K562 (cell line): ENCODE results near the gene CABYR. TPM values are rescaled to one million over a fixed set of nuclear protein-coding genes. Genes with fewer than 3 reads are reported as not detected.

Source experiments
- ATAC-seq: fragments of 200-7000 bp; cut with Tn5 transposase; 3 replicates; pipeline ENCODE4 v1.9.1; 2020; ENCODE audit warnings: moderate library complexity
- BruUV-seq: library from RNA; stranded (reverse); fragments of 400-500 nt; replicated peaks from 2 replicates; lab custom pipeline; 2021; lab: Mats Ljungman, UMichigan
- CTCF ChIA-PET: fragments of 300-600 bp; formaldehyde crosslinking; extraction: SDS; loops from one replicate; lab custom pipeline; 2021; ENCODE audit warnings: low intra/inter-chr PET ratio; lab: Yijun Ruan, JAX
- POLR2A ChIA-PET: fragments of 300-600, 350-650 bp; sonication (Branson Sonifier 250); formaldehyde crosslinking; extraction: SDS; loops from one replicate; lab custom pipeline; 2021; ENCODE audit warnings: antibody characterized with exemption, inconsistent platforms; lab: Yijun Ruan, JAX
- DNase-seq, 4 experiments: peaks; one replicate each; pipeline versions ENCODE4 v3.0.0 to v3.0.0-alpha.2; 2011 to 2018; ENCODE audit warnings: low spot score in 3 of 4, mixed read lengths in 3 of 4; ENCODE audit errors: extremely low read depth in 1 of 4
- FAIRE-seq: peaks from 2 replicates; lab custom pipeline; 2011; peaks lifted over from hg19 to GRCh38; lab: Jason Lieb, UNC
- H2AFZ ChIP-seq: 2 replicates; pipeline ENCODE4 v1.6.0; 2011; ENCODE audit warnings: low read depth, low read length, control low read depth, inconsistent platforms
- H3K27ac ChIP-seq: fragments of 200-600 bp; 3 replicates; pipeline ENCODE4 v1.8.0; 2011; ENCODE audit warnings: low read depth, mild to moderate bottlenecking, control low read depth, inconsistent platforms, low read length, moderate library complexity, mixed read lengths; ENCODE audit errors: extremely low read depth
- H3K27me3 ChIP-seq, 2 experiments: fragments of 300-600 bp in 1 of 2; 2 replicates in 1 of 2; 3 replicates in 1 of 2; pipeline versions ENCODE4 v1.6.0 to v1.8.0; 2011; ENCODE audit warnings: inconsistent platforms in 2 of 2, low read length in 2 of 2, mild to moderate bottlenecking in 1 of 2, mixed read lengths in 1 of 2, moderate library complexity in 1 of 2; ENCODE audit not compliant: control insufficient read depth in 2 of 2, insufficient read depth in 2 of 2
- H3K36me3 ChIP-seq: fragments of 300-600 bp; 3 replicates; pipeline ENCODE4 v1.8.0; 2011; ENCODE audit warnings: mild to moderate bottlenecking, low read length, inconsistent platforms; ENCODE audit not compliant: control insufficient read depth, insufficient read depth
- H3K4me1 ChIP-seq, 2 experiments: fragments of 200-600 bp in 1 of 2; replicated peaks in 1 of 2; 2 replicates in 1 of 2; 3 replicates in 1 of 2; pipeline versions ENCODE4 v1.5.1 to v1.8.0; 2011; ENCODE audit warnings: inconsistent platforms in 2 of 2, low read length in 2 of 2, mild to moderate bottlenecking in 1 of 2, mixed read lengths in 1 of 2, moderate library complexity in 1 of 2; ENCODE audit not compliant: control insufficient read depth in 2 of 2, insufficient read depth in 2 of 2
- H3K4me2 ChIP-seq: 2 replicates; pipeline ENCODE4 v1.6.1; 2011; ENCODE audit warnings: low read length, control low read depth, inconsistent platforms, mixed read lengths; ENCODE audit not compliant: insufficient read depth
- H3K4me3 ChIP-seq: fragments of 200-600 bp; sonication (generic), shearing (Covaris generic); 2 replicates; pipeline ENCODE4 v1.5.1; 2016; ENCODE audit warnings: control low read depth, inconsistent platforms
- H3K79me2 ChIP-seq: fragments of 200-600 bp; 3 replicates; pipeline ENCODE4 v1.8.0; 2011; ENCODE audit warnings: low read length, inconsistent platforms; ENCODE audit not compliant: control insufficient read depth, insufficient read depth
- H3K9ac ChIP-seq, 2 experiments: 2 replicates each; pipeline versions ENCODE4 v1.6.0 to v1.6.1; 2011; ENCODE audit warnings: low read depth in 2 of 2, low read length in 2 of 2, control low read depth in 1 of 2, inconsistent platforms in 1 of 2, mild to moderate bottlenecking in 1 of 2, mixed read lengths in 1 of 2; ENCODE audit not compliant: insufficient read depth in 1 of 2
- H3K9me1 ChIP-seq: one replicate; pipeline ENCODE4 v1.6.0; 2011; ENCODE audit warnings: inconsistent platforms, mild to moderate bottlenecking, low read length, moderate library complexity; ENCODE audit not compliant: control insufficient read depth, insufficient read depth
- H3K9me3 ChIP-seq: replicated peaks from 2 replicates; pipeline ENCODE4 v1.5.1; 2011; ENCODE audit warnings: low read depth, low read length, inconsistent platforms; ENCODE audit not compliant: control insufficient read depth, insufficient read depth
- H4K20me1 ChIP-seq: replicated peaks from 2 replicates; pipeline ENCODE4 v1.6.1; 2011; ENCODE audit warnings: low read length, inconsistent platforms, mixed read lengths; ENCODE audit not compliant: control insufficient read depth, insufficient read depth
- FOXJ2 ChIP-seq: fragments of 200-800 bp; sonication (Bioruptor generic); IDR thresholded peaks from 2 replicates; pipeline ENCODE4 v1.6.1; 2016; ENCODE audit warnings: missing genetic modification characterization, missing compliant biosample characterization
- HLTF ChIP-seq: fragments of 450-650 bp; IDR thresholded peaks from 2 replicates; pipeline ENCODE4 v1.6.1; 2016
- NCOA6 ChIP-seq: fragments of 450-650 bp; IDR thresholded peaks from 2 replicates; pipeline ENCODE4 v1.6.1; 2017; ENCODE audit warnings: mild to moderate bottlenecking
- PCBP2 ChIP-seq: fragments of 200-400 bp; formaldehyde crosslinking; IDR thresholded peaks from 2 replicates; pipeline ENCODE4 v1.6.1; 2018; ENCODE audit warnings: low read length, low read depth, mild to moderate bottlenecking, moderate library complexity; ENCODE audit not compliant: poor library complexity, severe bottlenecking
- PHB ChIP-seq: fragments of 250-450 bp; sonication (Bioruptor Pico); IDR thresholded peaks from 2 replicates; pipeline ENCODE4 v1.5.0; 2021
- POLR3A ChIP-seq: IDR thresholded peaks from 2 replicates; pipeline ENCODE4 v1.6.1; 2011; ENCODE audit warnings: borderline replicate concordance, mild to moderate bottlenecking, moderate library complexity; ENCODE audit not compliant: insufficient read length, insufficient read depth; ENCODE audit errors: extremely low read depth
- TGIF2 ChIP-seq: sonication (generic); formaldehyde crosslinking; IDR thresholded peaks from 2 replicates; pipeline ENCODE4 v1.8.1; 2022; ENCODE audit warnings: mild to moderate bottlenecking, missing genetic modification reagents, moderate library complexity
- ZNF253 ChIP-seq: fragments of 250-450 bp; sonication (Bioruptor Pico); conservative IDR thresholded peaks from 2 replicates; pipeline ENCODE4 v1.6.1; 2021; ENCODE audit warnings: mild to moderate bottlenecking
- ZNF778 ChIP-seq: fragments of 450-650 bp; formaldehyde crosslinking; IDR thresholded peaks from 2 replicates; pipeline ENCODE4 v1.4.0; 2020; ENCODE audit warnings: mild to moderate bottlenecking, moderate library complexity
- WGBS: fragments of 100-300 bp; shearing (Covaris generic); methylation state at CpG from one replicate; pipeline ENCODE4 v1.1.6; 2016; ENCODE audit warnings: low coverage, mixed read lengths; ENCODE audit not compliant: insufficient coverage; ENCODE audit errors: missing lambda C conversion rate; 5-methylcytosine and 5-hydroxymethylcytosine counted together
- in situ Hi-C: fragments of 300-500 bp; cut with MboI; formaldehyde crosslinking; loops from 4 replicates; pipeline ENCODE4 v1.15.0; 2018; ENCODE audit warnings: inconsistent platforms, mixed read lengths
- intact Hi-C: fragments of 100-400 bp; cut with micrococcal nuclease; formaldehyde crosslinking; loops from 2 replicates; pipeline ENCODE4 v1.14.2; 2022
- polyA plus RNA-seq, 8 experiments: library from polyadenylated mRNA; depleted of rRNA in 4 of 8; stranded (reverse) in 5 of 8; unstranded in 3 of 8; fragments of >200 nt; fragmentation: Nextera tagmentation in 2 of 8; fragmentation: Illumina TruSeq in 1 of 8; extraction: Ambion mirVana in 2 of 8; extraction: Trizol in 1 of 8; gene quantifications; 2 replicates each; pipeline versions ENCODE4 v1.2.1 to v1.2.3, GENCODE V29; 2011 to 2014; ENCODE audit warnings: inconsistent platforms in 1 of 8, missing spikeins in 1 of 8
- total RNA-seq, 7 experiments: library from RNA; depleted of rRNA in 6 of 7; stranded (reverse); fragments of >200 nt in 6 of 7; fragmentation: Illumina TruSeq in 2 of 7; extraction: Trizol in 2 of 7; gene quantifications; 2 replicates each; pipeline versions ENCODE4 v1.2.1 to v1.2.3, GENCODE V29; 2011 to 2021; ENCODE audit warnings: low replicate concordance in 1 of 7
- TF ChIP-seq, protein P1 (sequence below): fragments of 450-650 bp; conservative IDR thresholded peaks from 2 replicates; pipeline ENCODE4 v1.6.1; 2016; ENCODE audit warnings: missing genetic modification characterization, low read depth, mild to moderate bottlenecking, missing compliant biosample characterization, moderate library complexity
- TF ChIP-seq, protein P2 (sequence below): IDR thresholded peaks from 2 replicates; pipeline ENCODE4 v1.6.1; 2011; ENCODE audit warnings: borderline replicate concordance, low read depth, mild to moderate bottlenecking, moderate library complexity, low read length; ENCODE audit not compliant: insufficient read depth, poor library complexity, severe bottlenecking

Gene CABYR
- total and polyA plus RNA-seq, 9 of the 15 experiments (the other 6 are each of a cell fraction or from before 2014, with no cell fraction given), result not detected

GRCh38 chr18:24095976-24096375 lies 42.9 kb upstream of the CABYR start:
- Histone ChIP-seq H3K9me3 (no peaks in the 10 kb centered on the region), H3K9ac (no peak overlapping the region), H3K27ac (no peak overlapping the region), H3K27me3 (peaks cover 2 to 4% of the 10 kb centered on the region in 2 experiments; a peak in 1 of 5 replicates), H4K20me1 (no peaks in the 10 kb centered on the region), H3K4me2 (no peak overlapping the region), H3K9me1 (no peaks in the 10 kb centered on the region), H3K36me3 (no peaks in the 10 kb centered on the region), H3K4me1 (no peaks in the 10 kb centered on the region), H3K79me2 (no peaks in the 10 kb centered on the region), H3K4me3 (no peak overlapping the region), H2AFZ (no peak overlapping the region)
- POLR2A ChIA-PET, result no interaction called here
- intact Hi-C loops (no loop called here), in situ Hi-C loops (no loop called here)
- TF ChIP-seq FOXJ2 (tag) (no peak), ZNF778 (CRISPR knock-in tag) (no peak), PCBP2 (no peak), PHB (no peak), ZNF253 (CRISPR knock-in tag) (no peak), HLTF (no peak), NCOA6 (no peak), POLR3A (no peak), TGIF2 (CRISPR knock-in tag) (no peak)
- TF ChIP-seq, protein P1, sequence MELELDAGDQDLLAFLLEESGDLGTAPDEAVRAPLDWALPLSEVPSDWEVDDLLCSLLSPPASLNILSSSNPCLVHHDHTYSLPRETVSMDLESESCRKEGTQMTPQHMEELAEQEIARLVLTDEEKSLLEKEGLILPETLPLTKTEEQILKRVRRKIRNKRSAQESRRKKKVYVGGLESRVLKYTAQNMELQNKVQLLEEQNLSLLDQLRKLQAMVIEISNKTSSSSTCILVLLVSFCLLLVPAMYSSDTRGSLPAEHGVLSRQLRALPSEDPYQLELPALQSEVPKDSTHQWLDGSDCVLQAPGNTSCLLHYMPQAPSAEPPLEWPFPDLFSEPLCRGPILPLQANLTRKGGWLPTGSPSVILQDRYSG (tag), result no peak
- TF ChIP-seq, protein P2, sequence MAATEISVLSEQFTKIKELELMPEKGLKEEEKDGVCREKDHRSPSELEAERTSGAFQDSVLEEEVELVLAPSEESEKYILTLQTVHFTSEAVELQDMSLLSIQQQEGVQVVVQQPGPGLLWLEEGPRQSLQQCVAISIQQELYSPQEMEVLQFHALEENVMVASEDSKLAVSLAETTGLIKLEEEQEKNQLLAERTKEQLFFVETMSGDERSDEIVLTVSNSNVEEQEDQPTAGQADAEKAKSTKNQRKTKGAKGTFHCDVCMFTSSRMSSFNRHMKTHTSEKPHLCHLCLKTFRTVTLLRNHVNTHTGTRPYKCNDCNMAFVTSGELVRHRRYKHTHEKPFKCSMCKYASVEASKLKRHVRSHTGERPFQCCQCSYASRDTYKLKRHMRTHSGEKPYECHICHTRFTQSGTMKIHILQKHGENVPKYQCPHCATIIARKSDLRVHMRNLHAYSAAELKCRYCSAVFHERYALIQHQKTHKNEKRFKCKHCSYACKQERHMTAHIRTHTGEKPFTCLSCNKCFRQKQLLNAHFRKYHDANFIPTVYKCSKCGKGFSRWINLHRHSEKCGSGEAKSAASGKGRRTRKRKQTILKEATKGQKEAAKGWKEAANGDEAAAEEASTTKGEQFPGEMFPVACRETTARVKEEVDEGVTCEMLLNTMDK, result no peak
- no peak for DNase-seq
- CTCF ChIA-PET, result no interaction called here
- FAIRE-seq, result no peak
- no TSS peak for BruUV-seq
- no peak for ATAC-seq
- WGBS, result 0% methylated on average over 1 of the region's 1 CpG
